NCI-H510A (cell line): ENCODE measurements around the gene UPK1B.

Experiments used
- DNase-seq: peaks from one replicate; lab custom pipeline; 2025; lab: John Stamatoyannopoulos, UW

UPK1B gene

DNA sequence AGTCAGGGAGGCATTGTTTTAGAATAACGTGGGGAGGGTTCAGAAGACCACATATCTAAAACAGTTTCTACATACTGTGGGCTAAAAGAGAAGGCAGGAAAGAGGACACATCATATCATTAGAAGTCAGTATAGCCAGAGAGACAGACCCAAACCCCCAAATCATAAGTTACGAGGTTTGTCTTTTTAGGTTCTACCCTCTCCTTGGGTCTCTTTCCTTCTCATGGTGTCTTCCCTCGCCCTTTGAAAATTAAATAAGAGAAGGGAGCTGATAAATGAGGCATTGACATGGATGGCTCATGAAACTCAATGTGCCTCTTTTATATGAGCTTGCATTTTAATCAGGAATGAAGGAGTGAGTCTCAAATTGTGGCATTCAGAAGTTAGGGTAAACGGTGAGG, 3.4 kb downstream of the UPK1B start:
- no peak for DNase-seq

DNA sequence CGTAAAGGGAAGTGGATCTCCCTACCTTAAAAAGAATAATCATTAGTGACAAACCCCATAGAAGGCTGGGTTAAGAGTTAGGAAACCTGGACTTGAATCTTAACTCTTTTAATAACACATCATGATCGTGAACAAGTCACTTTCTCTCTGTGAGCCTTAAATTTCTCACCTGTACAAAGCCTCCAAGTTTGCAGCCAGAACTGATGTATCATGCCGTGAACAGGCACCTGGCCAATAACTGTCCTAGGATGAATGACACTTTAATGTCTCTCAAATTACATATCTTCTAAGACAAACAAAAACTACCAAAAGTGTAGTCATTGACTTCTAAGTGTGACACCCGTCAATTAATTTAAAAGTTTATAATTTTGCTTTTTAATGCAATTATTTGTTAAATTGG, 3.9 kb downstream of the UPK1B start:
- DNase-seq = no peak

DNA sequence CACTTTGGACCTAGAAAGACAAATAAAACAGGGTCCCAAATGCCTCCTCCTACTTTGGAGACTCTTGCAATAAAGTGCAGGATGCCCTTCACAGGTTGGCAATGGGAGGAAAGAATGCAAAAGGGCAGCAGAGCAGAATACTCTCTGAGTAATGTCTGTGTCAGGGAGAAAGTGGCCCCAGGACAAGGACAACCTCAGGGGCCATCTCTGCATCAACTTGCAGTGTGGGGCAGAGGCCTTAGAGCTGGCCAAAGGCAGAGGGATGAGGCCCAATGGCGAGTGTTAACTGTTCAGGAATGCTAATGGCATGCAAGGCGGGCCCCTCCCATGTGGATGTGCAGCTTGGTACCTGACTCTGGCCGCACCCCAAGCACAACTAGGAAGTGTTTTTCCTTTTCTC, 8.4 kb downstream of the UPK1B start:
- DNase-seq = no peak

DNA sequence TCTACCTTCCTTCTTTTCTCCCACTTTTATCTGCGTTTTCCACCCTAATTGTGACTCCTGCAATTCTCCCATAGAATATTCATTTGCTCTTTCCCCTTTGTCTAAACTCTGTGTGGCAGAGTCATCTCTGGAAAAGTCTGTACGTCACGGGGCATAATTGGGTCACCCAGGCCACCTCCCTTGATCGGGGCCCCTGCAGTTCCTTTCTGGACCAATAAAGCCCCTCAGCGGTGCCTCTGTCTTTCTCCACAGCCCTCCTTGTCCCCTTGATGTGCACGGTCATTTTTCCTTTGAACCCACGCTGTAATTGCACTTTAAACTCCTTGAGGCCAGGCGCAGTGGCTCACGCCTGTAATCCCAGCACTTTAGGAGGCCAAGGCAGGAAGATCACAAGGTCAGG, 10.7 kb downstream of the UPK1B start:
- no peak for DNase-seq

DNA sequence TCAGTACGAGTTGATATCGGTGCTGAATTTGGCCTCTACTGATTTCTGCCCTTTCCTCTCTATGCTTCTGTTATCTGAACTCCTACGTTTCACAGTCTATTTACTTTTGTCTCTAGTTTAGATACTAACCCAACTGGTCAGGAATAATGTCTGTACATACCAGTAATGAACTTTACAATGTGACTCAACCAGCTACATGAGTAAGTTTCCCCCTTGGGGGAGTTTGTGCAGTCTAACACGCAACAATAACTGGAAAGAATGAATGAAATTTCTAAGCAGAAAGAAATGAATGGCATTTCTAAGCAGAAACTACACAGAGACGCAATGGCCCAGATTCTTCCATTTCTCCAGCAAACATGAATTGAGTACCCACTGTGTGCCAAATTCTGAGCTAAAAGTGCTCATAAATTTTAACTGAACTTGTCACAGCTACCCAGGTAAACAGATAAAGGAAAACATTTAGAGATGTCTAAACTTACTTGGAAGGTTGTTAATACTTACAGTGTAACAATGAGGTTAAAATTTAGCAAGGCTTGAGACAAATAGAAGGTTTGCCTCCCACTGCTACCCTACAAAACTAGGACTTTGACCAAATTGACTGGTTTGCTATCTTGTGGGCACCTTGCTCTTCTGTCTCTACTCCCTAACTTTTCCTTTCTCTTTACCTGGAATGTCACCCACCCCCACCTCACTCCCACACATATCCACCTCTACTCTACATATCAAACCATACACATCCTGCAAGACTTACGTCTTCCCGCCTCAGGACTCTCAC, 11.6 kb downstream of the UPK1B start:
- no peak for DNase-seq

DNA sequence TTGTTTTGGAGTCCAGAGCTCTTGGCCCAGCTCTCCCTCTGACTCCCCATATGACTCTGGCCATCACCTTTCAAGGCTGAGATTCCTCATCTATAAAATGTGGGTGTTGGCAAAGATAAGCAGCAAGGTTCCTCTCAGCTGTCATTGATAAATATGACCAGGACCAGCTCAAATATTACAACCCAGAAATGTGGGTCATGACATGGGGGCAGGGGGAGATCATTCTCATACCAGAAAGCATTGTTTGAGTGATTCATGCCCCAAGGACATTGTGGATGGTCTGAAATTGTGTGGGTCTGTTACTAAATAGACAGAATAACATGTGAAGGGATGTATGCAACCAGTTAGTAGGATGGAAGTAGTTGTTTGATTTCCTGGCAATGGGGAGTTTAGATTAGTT, 13.9 kb downstream of the UPK1B start:
- DNase-seq = no peak

DNA sequence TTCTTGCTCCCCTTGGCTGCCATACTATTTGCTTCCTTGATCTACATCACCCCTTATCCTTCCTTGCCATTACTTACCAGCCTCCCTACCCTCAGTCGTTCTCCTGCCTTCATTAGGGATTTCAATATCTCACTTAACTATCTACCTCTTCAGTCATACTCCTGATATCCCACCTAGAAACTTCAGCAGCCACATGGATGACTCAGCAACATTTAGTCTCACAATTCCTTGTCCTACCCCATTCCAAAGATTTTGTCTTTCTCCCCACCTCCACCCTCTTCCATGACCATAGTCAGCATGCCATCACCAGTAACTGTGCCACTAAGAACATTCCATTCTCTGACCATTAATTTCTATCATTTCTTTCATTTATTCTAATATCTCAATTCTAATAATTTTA, 18.4 kb downstream of the UPK1B start:
- no peak for DNase-seq

DNA sequence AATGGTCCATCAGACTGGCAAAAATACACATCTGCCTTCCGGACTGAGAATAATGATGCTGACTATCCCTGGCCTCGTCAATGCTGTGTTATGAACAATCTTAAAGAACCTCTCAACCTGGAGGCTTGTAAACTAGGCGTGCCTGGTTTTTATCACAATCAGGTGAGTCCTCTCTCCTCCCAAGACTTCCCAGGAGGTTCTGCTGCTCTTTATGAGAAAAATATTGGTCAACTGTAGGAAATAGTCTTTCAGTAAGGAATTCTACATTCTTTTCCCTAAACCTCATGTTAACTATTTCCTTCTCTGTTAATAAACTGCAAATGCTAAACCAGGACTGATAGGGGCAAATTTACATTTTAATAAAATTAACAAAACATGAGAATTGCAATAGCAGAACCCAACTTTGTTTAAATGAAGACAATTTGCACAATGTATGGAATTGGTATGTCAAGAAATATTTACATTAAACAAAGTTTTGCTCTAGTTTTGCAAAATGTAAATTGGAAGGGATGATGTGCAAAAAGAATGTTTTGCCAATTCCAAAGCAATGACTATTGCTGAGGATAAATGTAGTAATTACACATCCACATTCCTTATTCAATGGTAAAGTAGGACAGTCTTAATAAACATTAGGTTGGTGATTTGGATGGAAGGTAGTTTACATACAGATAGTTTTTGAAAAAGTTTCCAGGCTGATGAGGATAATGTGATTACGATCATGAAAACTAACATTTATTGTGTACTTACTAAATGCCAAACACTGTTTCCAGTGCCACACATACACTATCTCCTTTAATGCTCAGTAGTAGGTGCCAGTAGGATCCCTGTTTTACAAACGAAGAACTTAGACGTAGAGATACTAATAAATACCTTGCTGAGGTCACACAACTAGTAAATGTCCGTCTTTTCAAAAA, 21.1 kb downstream of the UPK1B start:
- no peak for DNase-seq

DNA sequence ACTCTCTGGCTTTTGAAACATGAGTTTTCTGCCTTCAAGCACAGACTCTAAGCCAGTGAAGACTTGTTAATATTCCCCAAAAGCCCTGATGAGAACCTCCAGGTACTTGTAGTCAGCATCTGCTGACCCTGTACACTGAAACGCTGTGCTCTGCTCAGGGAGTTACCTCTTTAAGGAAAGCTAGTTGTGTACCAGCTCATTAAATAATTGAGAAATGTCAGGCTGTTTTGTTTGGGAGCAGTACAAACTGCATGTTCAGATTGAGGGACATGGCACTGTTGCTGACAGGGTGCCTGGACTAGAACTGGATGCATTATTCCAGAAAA, 21.7 kb downstream of the UPK1B start:
- no peak for DNase-seq

DNA sequence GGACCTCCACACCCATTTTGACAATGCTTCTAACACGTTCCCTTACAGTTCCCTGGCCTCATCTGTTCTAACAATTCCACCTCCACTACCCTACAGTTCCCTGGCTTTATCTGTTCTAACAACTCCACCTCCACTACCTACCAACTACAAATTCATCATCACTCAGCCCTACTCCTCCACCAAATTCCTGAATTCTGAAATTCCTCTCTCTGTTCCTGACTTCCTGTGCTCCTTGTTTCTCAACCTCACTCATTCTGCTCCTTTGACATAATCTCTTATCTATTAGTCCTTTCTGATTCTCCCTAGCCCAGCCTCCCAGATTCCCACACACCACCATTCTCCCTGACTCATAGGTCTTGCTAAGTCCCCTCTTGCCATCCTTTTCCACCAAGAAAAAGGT, 22.5 kb downstream of the UPK1B start:
- DNase-seq = no peak

DNA sequence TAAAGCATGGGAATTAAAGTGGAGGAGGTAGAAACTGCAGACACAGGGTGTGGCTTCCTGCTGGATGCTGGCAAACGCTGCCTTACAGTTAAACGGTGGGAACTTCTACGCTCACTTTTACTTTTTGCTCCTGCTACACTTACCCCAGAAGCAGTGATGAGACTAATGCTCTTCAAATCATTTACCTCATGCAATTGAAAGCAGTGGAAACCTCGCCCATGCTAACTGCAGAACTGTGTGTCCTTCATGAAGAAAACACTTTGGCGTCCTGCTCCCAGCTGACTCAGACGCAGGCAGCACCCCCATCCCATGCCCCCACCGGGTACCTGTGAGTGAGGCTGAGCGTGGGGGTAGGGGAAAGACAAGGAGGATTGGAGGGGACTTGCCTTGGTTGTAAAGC, 31.8 kb downstream of the UPK1B start:
- no peak for DNase-seq

DNA sequence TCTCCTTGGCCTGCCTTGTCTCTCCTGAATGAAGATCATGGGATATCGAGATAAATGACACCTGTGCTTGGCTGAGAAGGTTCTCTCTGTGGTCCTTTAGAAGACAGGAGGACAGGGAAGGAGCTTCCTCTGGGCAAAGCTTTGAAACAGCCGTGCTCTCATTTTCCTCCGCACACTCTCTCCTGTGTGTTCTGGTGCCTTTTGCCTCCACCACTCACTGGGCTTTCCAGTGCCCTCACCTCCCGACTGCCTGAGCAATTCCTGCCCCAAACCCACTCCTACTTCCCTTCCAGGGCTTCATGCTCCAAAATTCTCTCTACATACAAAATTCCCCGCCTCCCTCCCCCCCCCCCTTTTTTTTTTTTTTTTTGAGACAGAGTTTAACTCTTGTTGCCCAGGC, 32.3 kb downstream of the UPK1B start:
- no peak for DNase-seq

DNA sequence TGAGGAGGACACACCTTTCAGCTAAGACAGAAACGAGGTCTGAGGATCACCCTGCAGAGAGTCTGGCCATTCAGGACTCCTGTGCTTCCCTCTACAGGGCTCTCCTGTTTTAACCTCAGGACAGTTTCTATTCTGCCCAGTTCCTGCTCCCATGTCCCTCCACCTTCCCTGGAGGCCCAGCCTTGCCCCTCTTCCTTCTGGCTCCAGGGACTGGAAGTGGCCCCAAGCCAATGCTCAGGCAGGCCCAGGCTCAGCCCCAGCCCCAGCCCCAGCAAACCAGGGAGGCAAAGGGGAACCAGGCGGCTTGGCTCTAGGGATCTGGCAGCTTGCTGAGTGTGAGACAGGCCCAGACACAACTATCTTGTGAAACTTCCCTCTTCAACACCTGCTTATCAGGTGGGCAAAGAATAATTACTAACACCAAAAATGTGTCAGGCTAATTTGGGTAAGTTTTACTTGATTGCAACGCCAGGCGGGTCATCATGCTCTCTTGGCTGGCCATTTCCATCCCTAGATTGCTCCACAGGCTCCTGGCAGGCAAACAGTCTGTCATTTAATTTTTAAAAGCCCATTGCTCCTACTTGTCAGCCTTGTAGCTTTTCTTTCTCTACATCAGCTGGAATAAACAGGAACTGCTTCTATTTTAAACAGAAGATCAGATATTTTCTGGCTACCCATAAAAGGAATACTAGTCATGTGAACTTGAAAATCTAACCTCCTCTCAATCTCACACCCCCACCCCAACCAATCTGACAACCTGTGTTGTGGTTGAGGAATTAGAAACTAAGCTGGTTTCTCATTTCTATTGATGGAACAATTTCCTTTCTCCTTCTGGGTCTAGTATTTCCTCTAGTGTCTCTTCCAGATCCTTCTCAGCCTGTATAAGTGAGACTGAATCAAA, 33.5 kb downstream of the UPK1B start:
- DNase-seq = no peak

DNA sequence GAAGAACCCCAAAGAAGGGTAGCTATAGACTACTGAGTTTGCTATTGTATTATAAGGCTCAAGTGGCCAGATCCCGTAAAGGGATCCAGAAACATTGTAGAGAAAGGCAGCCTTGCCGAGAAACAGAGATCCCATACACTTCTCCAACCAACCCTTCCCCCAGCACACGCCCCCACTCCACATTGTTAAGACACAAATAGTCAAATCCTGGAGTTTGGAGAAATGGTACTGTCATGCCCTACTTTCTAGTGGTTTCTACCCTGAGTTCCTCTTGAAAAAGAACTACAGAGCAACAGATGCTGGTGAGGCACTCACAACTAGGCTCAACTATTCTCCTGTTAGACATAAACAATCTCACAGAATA, 34.1 kb downstream of the UPK1B start:
- DNase-seq = no peak

DNA sequence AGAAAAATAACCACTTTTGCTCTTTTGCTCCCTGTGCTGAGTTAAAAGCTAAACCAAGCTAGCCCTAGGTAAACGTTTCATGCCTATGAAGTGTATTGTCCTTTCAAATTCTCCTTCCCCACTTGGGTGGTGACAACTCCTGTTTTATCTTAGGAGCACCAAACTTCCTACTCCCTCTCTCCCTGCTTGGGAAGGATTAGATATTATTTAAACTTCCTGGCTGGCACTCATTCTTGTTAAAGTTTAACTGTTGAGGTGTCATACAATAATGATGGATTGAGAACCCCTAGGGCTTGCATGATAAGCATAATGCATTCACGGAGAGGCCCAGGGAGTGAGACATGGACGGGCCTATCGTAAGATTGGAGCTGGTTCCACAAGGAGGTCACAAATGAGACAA, 37.8 kb downstream of the UPK1B start:
- no peak for DNase-seq

DNA sequence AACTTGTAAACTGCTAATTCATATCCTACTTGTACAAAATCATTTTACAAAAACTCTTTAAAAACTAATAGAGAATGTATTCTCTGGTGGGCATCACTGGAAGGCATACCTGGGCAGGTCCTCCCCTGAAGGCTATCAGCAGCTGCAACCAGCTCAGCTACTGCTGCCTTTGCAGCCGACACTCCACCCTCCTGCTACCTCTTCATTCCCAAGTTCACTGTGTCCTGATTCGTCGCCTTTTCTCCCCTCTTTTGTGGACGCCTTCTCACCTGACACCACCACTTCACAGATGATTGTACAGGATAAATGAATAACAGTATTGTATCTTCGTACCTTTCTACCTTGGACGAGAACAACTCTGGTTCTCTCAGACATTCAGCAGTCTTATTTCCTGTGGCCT, 38.4 kb downstream of the UPK1B start:
- no peak for DNase-seq

DNA sequence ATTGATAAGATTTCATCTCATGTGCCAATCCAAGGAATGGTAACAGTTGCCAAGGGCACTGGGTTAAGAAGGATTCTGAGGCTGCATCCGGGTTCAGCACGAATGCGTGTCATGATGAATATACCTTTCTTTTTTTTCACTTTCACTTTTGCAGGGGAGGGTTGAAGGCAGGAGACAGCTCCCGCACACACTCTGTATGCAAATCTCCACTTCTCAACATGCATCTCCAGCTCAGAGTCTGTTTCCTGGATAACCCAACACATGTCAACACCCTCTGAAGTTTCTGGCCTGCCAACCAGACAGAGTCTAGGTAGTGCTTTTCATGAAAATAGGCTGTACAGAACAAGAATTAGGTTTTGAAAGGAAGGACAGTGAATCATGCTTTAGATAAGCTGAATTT, 45.7 kb downstream of the UPK1B start:
- no peak for DNase-seq

DNA sequence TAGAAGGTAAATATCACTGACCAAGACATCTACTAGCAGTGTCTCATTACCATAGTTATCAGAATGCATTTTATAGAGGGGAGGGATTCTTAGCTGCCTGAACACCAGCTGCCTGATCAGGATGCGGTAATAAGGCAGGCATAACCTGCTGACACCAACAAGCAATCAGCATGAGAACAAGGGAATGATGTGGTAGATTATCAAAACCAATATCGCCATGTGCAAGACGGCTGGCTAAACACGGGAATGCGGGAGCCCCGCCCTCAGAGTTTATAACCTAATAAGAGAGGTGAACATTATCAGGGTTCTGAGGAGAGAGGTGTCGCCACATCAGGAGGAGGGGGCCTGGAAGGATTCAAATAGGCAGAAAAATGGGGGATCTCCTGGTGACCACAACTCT, 46.8 kb downstream of the UPK1B start:
- no peak for DNase-seq

DNA sequence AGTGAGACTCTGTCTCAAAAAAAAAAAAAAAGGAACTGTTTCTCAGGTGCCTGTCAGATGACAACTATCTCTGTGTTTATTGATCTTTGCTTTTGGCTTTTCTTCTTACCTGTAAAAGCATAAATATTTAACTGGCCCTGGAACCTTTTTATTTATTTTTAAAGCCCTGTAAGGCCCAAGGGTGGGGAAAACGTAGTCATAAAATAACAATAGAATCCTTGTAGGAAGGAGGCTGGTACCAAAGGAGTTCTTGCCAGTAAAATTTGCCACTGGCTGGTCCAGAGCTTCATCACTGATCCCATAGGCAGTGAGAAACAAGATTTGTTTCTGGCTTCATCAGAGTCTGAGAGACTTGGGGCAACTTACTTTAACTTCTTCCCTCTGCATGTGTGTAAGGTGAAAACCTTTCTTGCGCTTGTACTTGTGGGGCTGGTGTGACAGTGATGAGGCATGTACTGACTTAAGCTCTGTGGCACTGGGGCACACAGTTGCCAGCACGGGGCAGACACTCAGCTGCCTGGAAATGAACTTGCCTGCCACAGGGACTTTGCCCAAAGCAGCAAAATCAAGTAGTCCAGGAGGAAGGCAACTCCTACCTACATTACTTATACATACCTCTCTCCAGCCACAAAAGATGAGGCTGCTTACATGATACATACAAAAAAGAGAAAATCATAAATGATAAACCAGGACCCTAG, 47.7 kb downstream of the UPK1B start:
- DNase-seq = no peak

DNA sequence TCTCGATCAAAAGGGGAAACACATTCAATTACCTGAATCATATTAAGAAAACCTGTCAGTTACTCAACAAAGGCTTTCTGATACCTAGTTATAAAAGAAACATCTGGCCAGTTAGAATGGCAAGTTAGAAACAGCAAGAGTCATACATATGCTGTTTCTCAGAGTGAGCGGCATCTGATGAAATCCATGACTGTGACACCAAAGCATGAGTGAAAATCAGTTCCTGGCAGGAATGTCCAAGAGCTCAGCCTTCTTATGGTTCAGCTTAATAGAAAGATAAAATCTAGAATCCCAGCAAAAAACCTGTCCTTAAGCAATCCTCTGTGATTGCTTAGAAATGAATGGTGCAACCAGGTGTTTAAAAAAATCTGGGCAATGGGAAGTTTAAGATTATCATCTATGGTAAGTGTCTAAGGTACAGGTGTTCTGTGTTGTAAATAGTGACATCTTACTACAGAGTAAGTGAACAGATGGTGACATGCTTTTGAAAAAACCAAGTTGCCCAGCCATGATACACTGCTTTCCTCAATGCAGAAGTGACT, 48.5 kb downstream of the UPK1B start:
- no peak for DNase-seq

DNA sequence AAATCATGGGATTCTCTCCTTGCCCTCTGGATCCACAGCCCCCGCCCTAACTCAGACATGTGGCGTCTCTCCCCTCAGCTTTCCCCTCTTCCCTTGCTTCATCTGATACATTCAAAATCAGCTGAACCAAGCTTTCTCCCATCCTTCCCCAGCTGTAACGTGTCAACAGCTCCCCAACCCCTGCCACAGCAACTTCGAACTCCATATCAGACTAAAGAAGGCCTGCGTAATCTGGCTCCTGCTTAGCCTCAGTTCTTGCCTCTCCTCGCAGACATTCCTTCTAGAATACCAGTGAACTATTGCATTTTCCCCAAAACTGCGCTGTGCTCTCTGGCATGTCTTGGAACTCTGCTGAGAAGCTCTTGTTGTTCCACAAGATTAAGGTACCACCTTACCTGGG, 49.0 kb downstream of the UPK1B start:
- no peak for DNase-seq

DNA sequence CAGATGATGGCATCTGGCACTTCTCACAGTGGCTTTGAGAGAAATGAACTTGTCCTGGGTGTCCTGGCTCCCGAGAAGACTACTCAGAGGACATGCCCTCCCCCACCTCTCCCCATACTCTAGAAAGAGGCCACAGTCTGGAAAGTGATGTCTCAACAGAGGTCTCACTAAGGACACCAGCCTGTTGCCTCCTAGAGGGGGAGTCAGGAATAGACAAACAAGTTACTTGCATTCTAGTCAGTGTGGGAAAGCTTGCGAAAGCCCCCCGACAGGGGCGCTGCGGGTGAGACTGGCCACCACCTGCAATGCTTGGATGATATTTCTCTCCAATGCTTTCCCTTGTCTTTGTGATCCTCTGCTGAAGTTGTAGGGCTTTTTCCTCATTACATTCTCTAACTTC, 50.1 kb downstream of the UPK1B start:
- DNase-seq = no peak
